Measurements from ENCODE around the gene HSPA4L.

Gene HSPA4L

DNA sequence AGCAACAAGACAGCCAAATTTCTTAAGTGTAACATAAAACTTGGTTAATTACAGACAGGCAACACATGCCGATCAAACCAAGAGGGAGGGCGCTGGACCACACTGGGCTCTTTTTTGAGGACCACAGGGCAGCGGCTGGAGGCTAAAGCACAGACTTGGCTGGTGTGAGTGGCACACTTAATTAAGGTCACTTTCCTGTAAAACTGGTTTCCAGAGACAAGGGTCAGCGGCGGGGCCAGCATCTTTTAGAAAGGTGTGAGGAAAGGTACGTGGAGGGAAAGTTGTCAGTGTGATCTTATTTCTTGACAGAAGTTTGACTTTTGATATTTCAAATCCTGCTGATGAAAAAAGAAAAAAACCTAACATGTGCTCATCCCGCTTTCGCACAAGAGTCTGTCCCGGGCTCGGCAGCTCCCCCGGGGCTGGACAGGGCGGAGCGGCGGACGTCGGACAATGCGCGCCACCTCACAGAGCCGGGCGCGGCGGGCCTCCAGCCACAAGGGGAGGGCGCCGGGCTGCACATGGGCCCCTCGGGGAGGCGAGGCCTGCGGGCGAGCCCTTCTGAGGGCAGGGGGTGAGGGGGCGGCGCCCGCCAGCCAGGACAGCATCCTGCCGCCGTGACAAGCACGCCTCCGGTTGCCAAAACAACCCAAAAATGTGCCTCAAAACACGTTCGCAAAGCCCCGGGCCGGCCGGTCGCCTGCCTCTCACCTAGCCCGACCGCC lies 660 bp upstream of the HSPA4L start:
- no peaks in the 10 kb centered on the region for H3K36me3 Mint-ChIP-seq (ENCODE audit: low read depth)
- H3K27ac Mint-ChIP-seq: peak overlapping the region in 2 of 3 experiments; percentile 44 to 53
- H3K4me1 Mint-ChIP-seq: peaks cover 14% of the 10 kb centered on the region
- peak overlapping the region; percentile 97 to 98 (median 97) for H3K4me3 Mint-ChIP-seq
- peaks cover 21% of the 10 kb centered on the region for H3K27me3 Mint-ChIP-seq (ENCODE audit: low read depth)
- H3K9me3 Mint-ChIP-seq: no peaks in the 10 kb centered on the region
- TF ChIP-seq, protein P1, sequence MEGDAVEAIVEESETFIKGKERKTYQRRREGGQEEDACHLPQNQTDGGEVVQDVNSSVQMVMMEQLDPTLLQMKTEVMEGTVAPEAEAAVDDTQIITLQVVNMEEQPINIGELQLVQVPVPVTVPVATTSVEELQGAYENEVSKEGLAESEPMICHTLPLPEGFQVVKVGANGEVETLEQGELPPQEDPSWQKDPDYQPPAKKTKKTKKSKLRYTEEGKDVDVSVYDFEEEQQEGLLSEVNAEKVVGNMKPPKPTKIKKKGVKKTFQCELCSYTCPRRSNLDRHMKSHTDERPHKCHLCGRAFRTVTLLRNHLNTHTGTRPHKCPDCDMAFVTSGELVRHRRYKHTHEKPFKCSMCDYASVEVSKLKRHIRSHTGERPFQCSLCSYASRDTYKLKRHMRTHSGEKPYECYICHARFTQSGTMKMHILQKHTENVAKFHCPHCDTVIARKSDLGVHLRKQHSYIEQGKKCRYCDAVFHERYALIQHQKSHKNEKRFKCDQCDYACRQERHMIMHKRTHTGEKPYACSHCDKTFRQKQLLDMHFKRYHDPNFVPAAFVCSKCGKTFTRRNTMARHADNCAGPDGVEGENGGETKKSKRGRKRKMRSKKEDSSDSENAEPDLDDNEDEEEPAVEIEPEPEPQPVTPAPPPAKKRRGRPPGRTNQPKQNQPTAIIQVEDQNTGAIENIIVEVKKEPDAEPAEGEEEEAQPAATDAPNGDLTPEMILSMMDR (IDR thresholded peaks at IDR 0.05; ENCODE audit: unreplicated experiment in 3 of 3): no peak

DNA sequence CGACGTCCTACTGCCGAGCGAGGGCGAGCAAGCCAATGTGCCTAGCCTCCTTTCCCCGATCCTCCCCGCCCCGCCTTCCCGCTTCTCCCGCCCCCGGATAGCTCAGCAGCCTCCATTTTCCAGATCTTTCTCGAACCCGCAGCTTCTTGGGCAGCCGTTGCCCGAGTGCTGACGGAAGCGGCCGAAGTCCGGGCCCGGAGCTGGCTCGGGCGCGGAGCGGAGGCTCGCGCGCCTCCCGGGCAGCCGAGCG lies 172 bp upstream of the HSPA4L start:
- TF ChIP-seq, protein P1 (IDR thresholded peaks at IDR 0.05; ENCODE audit: unreplicated experiment in 3 of 3): no peak

DNA sequence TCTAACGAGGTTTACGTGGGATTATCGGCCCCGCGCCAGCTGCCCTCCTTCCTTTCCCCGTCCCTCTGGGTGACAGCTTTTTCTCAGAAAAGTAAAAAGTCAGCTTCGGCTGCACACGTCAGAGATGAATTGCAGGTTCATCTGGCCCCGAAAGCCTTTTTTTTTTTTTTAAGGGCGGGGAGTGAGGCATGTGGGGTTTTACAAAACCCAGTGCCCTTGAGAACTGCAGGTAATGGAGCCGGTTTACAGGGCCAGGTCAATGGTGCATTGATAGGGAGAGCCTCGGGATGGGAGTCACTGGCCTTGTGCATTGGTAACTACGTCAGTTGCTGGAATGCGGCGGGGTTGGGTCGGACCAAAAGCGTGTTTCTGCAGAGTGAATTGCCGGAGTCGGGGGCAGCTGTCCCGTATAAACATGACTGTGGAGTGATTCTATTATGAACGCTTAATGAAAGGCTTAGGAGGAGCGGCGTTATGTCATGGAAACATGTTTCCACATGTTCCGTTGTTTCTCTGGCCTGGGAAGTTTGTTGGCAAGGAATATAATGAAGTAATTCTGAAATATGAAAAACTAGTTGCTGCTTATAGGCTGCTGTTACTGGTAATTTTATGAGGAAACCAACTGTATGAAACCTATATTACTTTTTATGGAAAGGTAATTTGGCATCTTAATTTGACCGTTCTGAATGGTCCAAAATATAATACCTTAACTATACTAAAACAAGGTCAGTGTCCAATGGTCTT lies 1.1 kb downstream of the HSPA4L start:
- Mint-ChIP-seq H3K36me3 (ENCODE audit: low read depth) (no peaks in the 10 kb centered on the region), H3K4me1 (peaks cover 14% of the 10 kb centered on the region), H3K27ac (peak overlapping the region in 2 of 3 experiments; percentile 63 to 65), H3K9me3 (no peaks in the 10 kb centered on the region), H3K4me3 (peak overlapping the region; percentile 97 to 98 (median 97)), H3K27me3 (ENCODE audit: low read depth) (peaks cover 21% of the 10 kb centered on the region)
- TF ChIP-seq, protein P1 (IDR thresholded peaks at IDR 0.05; ENCODE audit: unreplicated experiment in 3 of 3): no peak

More for the DNA sequence above, 172 bp upstream of the HSPA4L start:
- Mint-ChIP-seq H3K9me3 (no peaks in the 10 kb centered on the region), H3K36me3 (ENCODE audit: low read depth) (no peaks in the 10 kb centered on the region), H3K27ac (peak overlapping the region in 1 of 3 experiments; percentile 65), H3K4me1 (peaks cover 14% of the 10 kb centered on the region), H3K27me3 (ENCODE audit: low read depth) (peaks cover 21% of the 10 kb centered on the region), H3K4me3 (peak overlapping the region; percentile 97 to 98 (median 97))

DNA sequence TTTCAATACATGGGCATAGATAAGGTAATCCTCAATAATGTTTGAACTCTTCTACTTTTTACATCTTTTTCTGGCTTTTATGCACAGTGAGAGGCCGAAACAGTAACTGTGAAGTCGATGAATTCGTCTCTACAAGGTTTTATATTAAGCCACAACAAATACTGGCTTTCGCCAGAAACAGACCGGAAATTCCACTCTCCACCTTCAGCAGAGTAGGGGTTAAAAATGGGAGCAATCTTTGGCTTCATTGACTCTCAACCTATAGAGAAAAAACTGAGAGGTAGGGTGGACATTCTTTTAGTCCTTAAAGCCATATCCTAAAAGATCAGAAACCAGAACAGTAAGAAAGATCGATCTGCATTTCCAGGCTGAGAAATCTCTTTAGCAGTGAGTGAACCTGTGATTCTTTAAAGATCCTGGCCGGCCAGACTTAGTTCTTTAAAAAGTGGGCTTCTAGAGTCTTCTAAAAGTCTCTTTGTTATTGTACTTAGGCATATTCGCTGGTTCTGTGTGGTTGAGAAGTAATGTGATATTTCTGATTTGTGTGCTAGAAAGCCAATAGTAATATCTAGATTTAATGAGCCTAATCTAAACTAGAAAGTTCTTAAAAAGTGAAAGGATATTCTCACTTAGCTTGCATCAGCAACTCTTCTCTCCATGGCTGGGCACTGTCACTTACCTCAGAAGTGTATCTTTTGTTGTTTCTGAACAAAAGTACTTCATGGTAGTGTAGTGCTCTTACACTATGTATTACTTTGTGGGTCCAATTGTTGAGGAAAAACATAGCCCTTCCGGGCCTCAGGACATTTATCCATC lies 2.0 kb downstream of the HSPA4L start:
- H3K27ac Mint-ChIP-seq: peak overlapping the region in 2 of 3 experiments; percentile 5 to 9
- H3K4me3 Mint-ChIP-seq: peak overlapping the region; percentile 97 to 98 (median 97)
- H3K27me3 Mint-ChIP-seq (ENCODE audit: low read depth): peaks cover 21% of the 10 kb centered on the region
- TF ChIP-seq, protein P1 (IDR thresholded peaks at IDR 0.05; ENCODE audit: unreplicated experiment in 3 of 3): no peak
- no peaks in the 10 kb centered on the region for H3K36me3 Mint-ChIP-seq (ENCODE audit: low read depth)
- H3K4me1 Mint-ChIP-seq: peaks cover 14% of the 10 kb centered on the region
- H3K9me3 Mint-ChIP-seq: no peaks in the 10 kb centered on the region

DNA sequence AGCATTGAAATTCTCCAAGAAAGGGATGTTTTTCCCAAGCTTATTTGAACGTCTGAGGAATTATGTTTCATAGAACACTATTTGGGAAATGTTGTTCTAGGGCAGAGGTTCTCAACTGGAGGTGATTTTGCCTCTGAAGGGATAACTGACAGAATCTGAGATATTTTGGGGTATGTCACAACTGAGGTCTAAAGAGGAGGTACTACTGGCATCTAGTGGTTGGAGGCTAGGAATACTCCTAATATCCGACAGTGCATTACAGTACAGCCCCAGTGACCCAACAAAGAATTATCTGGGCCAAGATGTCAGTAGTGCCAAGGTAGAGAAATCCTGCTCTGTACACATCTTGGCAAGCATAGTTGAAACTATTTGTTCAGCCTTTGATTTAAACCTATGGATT lies 6.4 kb downstream of the HSPA4L start:
- Mint-ChIP-seq H3K4me3 (no peak overlapping the region), H3K27ac (no peak overlapping the region), H3K27me3 (ENCODE audit: low read depth) (peaks cover 10% of the 10 kb centered on the region), H3K9me3 (no peaks in the 10 kb centered on the region), H3K4me1 (peaks cover 9% of the 10 kb centered on the region), H3K36me3 (ENCODE audit: low read depth) (no peaks in the 10 kb centered on the region)
- TF ChIP-seq, protein P1 (IDR thresholded peaks at IDR 0.05; ENCODE audit: unreplicated experiment in 3 of 3): no peak

Data from nephron (organoid).